GM18870 (cell line): ENCODE results near the gene TP53INP2.
"Not testable (repeated sequence)": the region's sequence is repeated elsewhere in the genome, so short reads cannot be mapped to it uniquely, and the experiment has no call there.

Experiments used
- ATAC-seq: cut with Tn5 transposase; IDR thresholded peaks from one replicate; pipeline ENCODE4 v1.9.1; 2021; ENCODE audit warnings: moderate library complexity; ENCODE audit not compliant: unreplicated experiment

The TP53INP2 gene

DNA sequence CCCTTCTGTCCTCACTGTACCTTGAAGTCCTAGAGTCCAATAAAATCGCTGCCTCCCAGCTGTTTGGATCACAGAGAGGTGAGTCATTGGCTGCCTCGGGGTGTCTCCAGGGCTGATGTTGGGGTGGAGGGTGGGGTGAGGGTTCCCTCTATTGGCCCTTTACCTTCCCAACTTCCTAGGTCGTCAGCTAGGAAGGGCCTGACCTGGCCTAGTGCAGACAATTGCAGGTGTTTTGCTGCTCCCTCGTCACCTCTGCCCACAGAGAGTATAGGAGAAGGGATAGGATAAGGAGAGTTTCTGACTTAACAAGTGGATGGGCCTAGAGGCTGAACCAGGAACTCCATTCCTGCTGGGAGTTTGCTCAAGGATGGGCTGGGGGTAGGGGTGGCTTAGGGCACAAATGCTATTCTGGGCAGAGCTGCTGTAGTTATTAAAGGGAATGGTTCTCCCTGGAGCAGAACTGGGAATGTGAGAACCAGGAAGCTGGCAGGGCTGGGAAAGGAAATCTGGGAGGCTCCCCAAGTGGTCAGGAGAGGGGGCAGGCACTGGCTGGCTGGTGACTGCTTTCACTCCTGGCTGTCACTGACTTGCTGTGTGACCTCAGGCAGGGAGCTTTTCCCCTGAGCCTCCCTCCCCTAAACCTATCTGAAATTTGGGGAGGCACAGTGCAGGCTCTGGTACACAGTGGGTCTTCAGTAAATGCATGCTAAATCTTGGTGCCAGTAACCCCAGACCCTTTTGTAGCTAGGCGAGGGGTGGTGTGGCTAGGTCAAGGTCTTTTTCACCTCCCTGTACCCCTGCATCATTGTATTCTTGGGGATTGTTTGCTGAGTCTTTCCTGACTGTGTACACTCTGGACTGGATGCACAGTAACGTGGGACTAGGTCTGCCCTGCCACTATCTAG, 1.5 kb downstream of the TP53INP2 start:
- no peak for ATAC-seq

DNA sequence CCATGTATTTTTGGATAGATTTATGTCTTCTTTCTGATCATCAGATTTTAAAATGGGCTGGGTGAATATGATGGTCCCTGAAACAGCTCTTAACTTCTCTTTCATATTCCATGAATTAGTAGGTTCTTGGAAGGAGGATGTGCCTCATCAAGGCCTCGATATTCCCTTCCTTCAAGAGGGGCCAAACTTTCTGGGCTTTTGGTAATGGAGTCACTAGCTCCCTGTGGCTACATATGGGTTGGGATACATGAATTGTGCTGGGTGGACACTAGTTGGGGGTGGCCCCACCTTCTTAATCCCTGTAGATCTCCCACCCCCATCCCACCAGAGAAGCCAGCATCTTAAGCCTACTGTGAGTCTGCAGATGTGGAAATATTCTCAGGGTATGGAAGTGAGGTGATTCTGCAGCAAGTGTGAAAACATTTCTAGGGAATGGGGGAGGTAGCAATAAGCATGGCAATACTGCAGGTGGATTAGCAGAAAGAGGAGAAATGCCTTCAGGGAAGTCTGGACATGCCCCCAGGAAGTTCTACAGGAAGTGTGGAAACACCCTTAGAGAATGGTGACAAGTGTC, 2.2 kb downstream of the TP53INP2 start:
- ATAC-seq, result no peak

DNA sequence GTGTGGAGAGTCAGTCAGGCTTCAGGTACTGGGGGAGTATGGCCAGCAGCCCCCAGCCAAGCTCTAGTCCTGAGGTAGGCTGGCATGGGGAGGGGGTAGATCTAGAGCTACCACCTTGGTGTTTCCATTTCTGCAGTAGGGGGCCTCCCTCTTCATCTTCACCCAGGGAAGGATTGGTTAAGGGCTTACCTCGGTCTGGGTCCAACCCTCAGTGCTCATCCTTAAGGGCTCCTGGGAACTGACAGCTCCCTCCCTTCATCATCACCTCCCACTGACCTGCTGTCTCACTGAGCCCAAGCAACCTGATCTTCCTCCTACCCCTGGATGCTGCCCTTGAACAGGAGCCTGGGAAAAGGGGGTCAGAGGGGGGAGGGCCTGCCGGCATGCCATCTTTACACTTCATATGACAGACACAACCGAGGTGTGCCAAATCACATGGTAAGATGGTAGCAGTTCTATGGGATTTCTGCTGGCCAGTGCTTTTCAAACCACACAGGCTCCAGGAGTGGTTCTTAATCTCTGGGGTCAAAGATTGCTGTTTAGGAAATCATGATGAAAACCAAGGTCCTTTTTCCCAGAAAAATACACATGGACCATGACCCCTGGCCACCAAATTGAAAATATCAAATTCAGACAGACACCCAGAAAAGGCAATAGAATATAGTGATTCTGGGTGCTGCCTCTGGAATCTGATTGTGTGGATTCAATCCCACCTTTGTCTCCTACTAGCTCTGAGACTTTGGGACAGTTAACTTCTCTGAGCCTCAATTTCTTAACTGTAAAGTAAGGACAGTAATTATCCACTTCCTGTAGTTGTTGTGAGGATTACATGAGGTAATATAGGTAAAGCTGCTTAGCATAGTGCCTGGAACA, 3.0 kb downstream of the TP53INP2 start:
- ATAC-seq, result no peak

DNA sequence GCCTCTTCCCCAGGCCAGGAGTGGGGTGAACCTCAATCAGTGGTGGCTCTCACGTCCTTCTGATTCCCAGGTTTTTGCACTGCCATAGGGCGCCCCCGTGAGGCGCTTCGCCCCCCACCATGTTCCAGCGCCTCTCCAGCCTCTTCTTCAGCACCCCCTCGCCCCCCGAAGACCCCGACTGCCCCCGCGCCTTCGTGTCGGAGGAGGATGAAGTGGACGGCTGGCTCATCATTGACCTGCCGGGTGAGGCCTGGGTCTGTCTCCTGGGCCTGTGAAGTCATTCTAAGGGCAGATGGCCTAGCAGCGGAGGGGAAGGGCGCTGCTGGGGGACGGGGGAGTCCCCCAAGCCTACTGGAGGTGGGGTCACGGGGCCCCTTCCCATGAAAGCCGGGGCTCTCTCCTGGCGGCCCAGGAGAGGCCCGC, 4.5 kb downstream of the TP53INP2 start:
- no peak for ATAC-seq

DNA sequence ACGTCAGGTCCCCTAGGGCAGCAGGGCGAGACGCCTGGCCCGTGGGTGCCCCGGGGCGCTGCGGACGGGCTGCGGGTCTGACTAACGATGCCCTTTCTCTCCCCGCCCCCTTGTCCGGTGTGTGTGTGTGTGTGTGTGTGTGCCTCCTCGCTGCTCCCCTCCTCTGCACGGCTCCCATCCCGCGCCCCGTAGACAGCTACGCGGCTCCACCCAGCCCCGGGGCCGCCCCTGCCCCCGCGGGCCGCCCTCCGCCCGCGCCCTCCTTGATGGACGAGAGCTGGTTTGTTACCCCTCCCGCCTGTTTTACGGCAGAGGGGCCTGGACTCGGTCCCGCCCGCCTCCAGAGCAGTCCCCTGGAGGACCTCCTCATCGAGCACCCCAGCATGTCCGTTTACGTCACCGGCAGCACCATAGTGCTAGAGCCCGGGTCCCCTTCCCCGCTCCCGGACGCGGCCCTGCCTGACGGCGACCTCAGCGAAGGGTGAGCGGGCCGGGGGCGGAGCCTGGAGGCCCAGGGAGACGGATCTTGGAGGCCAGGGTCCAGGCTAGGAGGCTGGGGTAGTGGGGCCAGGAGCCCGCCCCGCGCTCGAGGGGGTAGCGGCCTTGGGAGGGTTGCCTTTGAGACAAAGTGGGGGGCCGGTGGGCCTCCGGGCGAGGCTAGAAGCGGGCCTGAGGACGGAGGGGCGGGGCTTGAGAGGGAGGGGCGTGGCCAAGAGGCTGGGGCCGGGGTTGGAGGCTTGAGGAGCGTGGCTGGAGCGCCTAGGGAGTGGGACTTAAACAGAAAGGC, 5.1 kb downstream of the TP53INP2 start:
- no peak for ATAC-seq

DNA sequence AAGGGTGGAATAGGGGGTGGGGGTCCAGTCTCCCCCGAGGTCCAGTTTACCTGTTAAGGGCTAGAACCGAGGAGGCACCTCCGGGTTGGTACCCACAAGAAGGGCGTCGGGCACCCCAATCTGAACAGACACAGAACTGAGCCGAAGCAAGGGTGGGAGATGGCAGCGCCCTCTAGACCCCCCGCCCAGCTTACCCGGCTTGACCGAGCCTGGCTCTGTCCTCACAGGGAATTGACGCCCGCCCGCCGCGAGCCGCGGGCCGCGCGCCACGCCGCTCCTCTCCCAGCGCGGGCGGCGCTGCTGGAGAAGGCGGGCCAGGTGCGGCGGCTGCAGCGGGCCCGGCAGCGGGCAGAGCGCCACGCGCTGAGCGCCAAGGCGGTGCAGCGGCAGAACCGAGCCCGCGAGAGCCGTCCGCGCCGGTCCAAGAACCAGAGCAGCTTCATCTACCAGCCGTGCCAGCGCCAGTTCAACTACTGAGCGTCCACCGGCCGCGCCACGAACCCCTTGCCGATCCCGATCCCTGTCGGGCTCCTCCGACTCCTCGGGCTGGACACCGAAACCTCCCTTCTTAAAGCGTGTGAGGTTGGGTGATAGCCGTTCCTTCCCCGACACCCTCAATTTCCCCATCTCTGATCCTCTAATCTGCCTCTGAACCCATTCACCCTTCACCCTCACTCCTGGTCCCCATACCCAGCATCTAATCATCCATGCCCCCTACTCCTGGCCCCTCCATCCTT, 5.9 kb downstream of the TP53INP2 start:
- ATAC-seq, result no peak

DNA sequence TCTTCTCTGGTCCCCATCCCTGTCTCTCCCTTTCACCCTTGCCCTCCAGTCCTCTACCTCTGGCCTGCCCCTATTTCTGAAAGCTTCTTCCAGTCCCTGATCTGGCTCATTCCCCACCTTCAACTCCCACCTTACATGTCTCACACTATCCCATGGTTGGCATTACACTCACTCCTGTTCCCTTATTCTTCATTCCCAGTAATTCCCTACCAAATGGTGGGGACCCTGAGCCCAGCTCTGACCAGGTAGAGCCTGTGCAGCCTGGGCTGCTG, 6.4 kb downstream of the TP53INP2 start:
- ATAC-seq, result no peak

DNA sequence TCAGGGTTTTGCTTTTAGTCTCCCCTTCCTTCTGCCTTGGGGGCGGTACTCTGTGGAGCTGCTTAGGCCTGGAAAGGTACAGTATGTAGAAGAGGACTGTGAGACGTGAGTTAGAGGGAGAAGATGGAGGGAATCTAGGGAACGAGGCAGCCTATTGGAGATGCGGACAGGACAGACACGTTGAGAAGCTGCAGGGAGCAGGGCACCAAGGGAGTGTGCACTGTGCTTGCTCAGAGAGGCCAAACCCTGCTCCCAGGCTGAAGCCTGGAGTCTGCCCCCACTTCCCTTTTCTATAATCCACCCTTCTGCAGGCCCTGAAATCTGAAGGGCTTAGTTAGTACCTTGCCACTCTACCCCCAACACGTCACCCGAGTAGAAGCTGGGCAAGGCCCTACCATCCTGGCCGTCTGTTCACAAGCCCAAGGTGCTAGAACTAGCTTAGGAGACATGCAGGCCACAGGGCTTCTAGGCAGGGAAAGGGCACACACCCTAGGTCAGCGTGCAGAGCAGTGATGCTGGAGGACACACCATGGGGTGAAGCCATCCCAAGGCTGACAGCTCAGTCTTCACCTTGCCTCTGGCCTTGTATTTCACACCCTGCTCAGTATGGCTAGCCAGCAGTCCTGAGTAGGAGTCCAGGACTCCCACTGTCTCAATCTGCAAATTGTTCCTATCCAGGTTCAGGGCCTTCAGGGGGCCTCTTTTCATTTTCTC, 6.9 kb downstream of the TP53INP2 start:
- ATAC-seq, result no peak

DNA sequence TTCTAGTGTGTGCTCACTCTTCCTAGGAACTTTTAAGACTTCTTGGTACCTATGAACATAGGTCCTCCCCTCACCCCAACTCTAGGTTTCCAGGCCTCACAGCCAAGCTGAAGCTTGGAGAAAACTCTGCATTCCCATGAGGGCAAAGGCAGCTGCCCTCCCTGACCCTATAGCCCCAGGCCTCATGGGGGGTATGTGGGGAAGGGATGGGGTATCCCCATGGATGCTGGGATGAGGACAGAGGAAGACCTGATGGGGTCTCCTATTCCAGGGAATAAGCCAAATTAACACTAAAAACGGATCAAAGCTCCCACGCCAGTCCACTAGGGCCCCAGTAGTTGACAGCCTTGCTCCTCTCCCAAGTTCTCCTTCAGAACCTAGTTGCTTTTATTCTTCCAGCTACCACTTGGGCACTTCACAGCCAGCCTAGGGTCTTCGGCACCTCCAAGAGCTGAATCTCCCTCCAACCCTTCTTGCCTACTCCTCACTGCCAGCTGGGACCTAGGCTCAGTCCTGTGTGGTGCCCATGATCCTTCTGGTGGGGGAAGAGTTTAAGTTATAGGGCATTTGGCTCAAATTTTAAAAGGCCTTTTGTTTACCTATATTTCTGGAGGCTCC, 7.8 kb downstream of the TP53INP2 start:
- ATAC-seq, result no peak

DNA sequence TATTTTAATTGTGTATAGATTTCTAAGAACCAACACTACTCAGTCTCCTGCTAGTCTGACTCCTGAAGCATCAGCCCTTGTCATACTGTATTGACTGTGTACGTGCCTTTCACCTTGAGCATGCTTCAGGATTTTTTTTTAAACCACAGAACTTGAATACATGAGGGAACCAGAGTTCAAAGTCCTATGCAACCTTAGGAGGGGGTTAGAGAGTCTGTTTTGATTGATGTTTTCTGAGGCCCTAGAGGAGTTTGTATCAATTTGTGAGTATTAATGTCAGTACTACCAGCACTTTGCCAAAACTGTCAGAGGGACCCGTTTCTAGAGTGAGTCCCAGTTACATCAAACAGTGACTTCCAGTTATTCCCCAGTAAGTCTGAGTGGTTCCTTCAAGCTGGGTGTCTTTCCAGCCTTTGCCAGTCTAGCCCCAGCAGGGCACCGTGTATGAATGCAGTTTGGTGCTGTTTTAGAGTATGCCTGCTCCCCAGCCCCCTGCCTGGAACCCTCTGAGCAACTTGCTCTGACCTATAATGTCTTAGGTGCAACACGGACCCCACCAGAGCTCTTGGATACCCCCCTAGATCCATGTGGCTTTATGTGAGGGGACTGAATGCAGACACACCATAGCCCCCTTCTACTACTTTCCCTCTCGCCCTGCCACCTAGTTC, 8.5 kb downstream of the TP53INP2 start:
- no peak for ATAC-seq

DNA sequence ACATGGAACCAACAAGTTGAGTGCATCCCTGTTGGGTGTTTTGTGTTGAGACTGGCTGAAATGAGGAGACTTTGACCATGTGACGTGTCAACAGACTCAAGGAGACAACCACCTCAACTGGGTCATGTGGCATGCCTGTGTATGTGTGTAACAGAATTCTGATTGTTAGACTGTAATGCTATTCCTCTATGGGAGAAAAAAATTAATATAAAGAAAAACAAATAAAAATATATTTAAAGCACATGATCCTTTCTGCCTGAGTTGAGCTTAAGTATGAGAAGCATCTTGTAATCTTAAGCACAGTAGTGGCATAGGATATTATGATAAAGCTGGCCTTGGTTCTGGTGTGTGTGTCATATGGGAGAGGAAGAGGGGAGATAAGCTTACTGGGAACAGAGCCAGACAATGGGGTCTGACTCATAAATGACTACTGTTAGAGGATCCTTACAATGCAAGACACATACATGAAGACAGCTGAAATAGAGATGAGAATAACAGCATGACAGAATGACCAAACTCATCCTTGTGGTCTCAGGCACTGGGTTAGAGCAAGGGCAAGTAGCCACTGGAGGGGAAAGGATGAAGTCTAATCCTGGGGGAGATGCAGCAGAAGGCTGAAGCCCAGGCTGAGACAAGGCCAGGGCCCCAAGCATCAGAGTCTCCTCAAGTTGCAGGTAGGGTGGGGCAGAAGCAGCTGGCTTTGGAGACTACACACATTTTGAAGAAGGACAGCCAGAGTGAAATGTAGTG, 9.2 kb downstream of the TP53INP2 start:
- ATAC-seq, result no peak

DNA sequence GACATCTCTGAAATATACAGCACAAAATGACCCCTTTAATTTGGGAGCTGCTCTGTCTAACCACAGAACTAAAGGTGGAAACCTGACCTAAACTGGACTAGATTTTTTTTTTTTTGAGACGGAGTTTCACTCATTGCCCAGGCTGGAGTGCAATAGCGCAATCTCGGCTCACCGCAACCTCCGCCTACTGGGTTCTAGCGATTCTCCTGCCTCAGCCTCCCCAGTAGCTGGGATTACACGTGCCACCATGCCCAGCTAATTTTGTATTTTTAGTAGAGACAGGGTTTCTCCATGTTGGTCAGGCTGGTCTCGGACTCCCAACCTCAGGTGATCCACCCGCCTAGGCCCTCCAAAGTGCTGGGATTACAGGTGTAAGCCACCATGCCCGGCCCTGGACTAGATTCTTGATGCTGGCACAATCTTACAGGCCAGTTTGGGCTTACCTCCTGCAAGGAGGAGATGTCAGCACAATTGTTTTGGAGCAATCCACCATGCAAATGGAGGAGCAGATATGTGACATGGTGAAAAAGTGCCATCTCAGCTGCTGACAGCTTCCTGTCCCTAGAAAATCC, 9.9 kb downstream of the TP53INP2 start:
- not testable (repeated sequence) for ATAC-seq

DNA sequence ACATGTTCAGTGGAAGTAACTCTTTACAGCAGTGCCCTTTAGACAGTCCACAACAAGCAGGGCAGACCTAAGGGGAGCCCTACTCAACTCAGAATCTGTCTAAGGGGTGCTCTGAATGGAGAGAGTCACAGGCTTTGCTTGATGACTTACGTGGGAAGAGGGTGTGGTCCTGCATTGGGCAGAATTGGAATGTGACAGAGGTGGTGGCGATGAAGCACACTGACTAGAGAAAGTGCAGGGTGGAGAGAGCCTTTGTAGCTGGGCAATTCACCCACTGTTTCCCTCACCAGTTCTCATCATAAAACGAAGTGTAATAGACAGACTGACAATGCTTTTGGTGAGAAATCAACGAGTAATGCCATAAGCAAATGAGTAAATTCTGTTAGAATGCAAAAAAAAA, 11.2 kb downstream of the TP53INP2 start:
- ATAC-seq, result no peak

DNA sequence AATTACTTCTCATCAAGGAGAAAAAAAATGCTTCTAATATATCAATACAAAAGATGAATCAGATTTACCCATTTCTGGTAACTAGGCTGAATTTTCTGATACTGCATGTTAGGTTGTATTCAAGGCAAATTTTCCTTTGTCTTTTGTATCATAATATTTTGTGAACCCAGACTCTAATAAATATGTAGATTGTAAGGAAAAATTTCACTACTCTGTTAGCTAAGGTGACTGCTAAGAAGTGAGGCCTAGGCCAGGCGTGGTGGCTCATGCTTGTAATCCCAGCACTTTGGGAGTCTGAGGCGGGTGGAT, 12.7 kb downstream of the TP53INP2 start:
- no peak for ATAC-seq

DNA sequence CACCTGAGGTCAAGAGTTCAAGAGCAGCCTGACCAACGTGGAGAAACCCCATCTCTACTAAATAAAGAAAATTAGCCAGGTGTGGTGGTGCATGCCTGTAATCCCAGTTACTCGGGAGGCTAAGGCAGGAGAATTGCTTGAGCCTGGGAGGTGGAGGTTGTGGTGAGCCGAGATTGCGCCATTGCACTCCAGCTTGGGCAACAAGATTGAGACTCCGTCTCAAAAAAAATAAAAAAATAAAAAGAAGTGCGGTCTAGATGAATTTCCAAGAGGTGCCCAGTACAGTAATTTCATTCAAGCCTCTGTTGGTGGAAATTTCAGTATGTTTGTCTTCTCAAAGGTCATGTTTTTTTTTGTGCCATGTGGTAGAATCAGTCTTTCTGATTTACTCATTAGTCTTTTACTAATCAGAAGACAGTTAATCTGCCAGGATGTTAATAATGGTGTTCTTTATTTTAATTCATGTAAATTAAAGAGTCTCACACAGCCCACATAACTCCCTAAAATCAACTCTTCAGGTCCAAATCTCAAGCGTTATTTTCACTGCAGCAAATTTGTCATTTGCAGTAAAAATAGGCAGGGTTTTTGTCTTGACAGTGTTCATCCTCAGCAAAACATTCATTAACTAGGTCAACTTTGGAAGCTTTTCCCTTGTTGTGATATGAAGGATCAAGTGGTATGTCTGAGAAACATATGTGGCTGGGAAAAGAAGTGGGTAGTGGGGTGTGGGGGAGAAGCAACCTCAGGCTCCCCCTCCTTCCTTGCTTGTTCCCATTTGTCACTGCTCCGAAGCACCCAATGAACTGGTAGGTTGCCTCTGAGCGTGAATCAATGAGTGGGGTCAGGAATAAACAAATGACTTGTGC, 13.3 kb downstream of the TP53INP2 start:
- ATAC-seq, result no peak

DNA sequence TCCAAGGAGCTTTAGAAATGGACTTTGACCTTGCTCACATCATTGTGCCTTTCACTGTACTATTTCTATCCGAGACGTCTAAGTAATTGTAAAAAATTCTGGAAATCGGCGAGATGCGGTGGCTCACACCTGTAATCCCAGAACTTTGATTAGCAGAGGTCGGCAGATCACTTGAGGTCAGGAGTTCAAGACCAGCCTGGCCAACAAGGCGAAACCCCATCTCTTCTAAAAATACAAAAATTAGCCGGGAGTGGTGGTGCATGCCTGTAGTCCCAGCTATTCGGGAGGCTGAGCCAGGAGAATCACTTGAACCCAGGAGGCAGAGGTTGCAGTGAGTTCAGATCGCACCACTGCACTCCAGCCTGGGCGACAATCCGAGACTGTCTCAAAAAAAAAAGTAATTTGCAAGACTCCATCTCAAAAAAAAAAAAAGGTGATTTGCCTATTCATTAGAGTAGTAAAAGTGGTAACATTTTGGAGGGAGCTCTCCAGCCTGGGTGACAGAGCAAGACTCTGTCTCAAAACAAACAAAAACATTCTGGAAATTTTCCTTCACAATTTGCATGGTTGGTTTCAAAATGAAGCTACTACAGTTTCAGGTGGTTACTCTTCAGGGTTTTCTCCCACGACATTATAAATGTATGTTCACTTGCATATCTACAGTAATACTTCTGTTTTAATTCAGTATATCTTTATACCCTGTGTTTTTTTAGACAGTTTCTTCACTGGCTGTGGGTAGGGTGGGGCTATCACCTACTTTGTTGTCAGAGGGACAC, 15.3 kb downstream of the TP53INP2 start:
- peak; percentile 90 for ATAC-seq
